Smooth muscle cell (in vitro differentiated cells): Measurements from ENCODE around the gene CAVIN1. TPM values are rescaled to one million over a fixed set of nuclear protein-coding genes. Genes with fewer than 3 reads are reported as not detected.
A peak's percentile ranks its signal among the peaks of the same experiment; 100 is the strongest.
"Not testable (repeated sequence)": the region's sequence is repeated elsewhere in the genome, so short reads cannot be mapped to it uniquely, and the experiment has no call there.

Experiments
- DNase-seq: peaks from one replicate; lab custom pipeline; 2025; ENCODE audit not compliant: unreplicated experiment; lab: John Stamatoyannopoulos, UW
- H2AFZ ChIP-seq: fragments of 200-600 bp; sonication (generic); 2 replicates; pipeline ENCODE4 v1.6.0; 2016; ENCODE audit warnings: antibody characterized with exemption, low read depth, mild to moderate bottlenecking
- H3F3A ChIP-seq: fragments of 200-600 bp; sonication (generic); 2 replicates; pipeline ENCODE4 v1.6.0; 2017; ENCODE audit warnings: antibody characterized with exemption, low read depth
- H3K27ac ChIP-seq: fragments of 200-600 bp; sonication (generic); 2 replicates; pipeline ENCODE4 v1.5.1; 2016; ENCODE audit warnings: low read depth, mild to moderate bottlenecking
- H3K27me3 ChIP-seq: fragments of 200-600 bp; sonication (generic); 2 replicates; pipeline ENCODE4 v1.6.1; 2016; ENCODE audit warnings: low read depth, mild to moderate bottlenecking
- H3K36me3 ChIP-seq: fragments of 200-600 bp; sonication (generic); 2 replicates; pipeline ENCODE4 v1.5.1; 2016; ENCODE audit warnings: low read depth
- H3K4me1 ChIP-seq: fragments of 200-600 bp; sonication (generic); 2 replicates; pipeline ENCODE4 v1.5.1; 2016; ENCODE audit warnings: low read depth
- H3K4me2 ChIP-seq: fragments of 200-600 bp; sonication (generic); 2 replicates; pipeline ENCODE4 v1.6.0; 2016; ENCODE audit warnings: mild to moderate bottlenecking
- H3K4me3 ChIP-seq: fragments of 200-600 bp; sonication (generic); 2 replicates; pipeline ENCODE4 v1.5.1; 2016; ENCODE audit warnings: mild to moderate bottlenecking
- H3K79me2 ChIP-seq: fragments of 200-600 bp; sonication (generic); 2 replicates; pipeline ENCODE4 v1.6.0; 2016; ENCODE audit warnings: low read depth, mild to moderate bottlenecking
- H3K9ac ChIP-seq: fragments of 200-600 bp; sonication (generic); 2 replicates; pipeline ENCODE4 v1.6.0; 2016; ENCODE audit warnings: low read depth
- H3K9me3 ChIP-seq: fragments of 200-600 bp; sonication (generic); replicated peaks from 2 replicates; pipeline ENCODE4 v1.5.1; 2016; ENCODE audit warnings: low read depth
- H4K20me1 ChIP-seq: fragments of 200-600 bp; sonication (generic); 2 replicates; pipeline ENCODE4 v1.6.0; 2016; ENCODE audit warnings: low read depth
- CTCF ChIP-seq: fragments of 200-600 bp; sonication (generic); IDR thresholded peaks from 2 replicates; pipeline ENCODE4 v1.5.1; 2017; ENCODE audit warnings: borderline replicate concordance, mild to moderate bottlenecking, antibody characterized with exemption; ENCODE audit not compliant: insufficient read depth, poor library complexity, severe bottlenecking
- WGBS: methylation state at CpG from one replicate; pipeline ENCODE4 v1.1.7; 2016; ENCODE audit warnings: low lambda C conversion rate; 5-methylcytosine and 5-hydroxymethylcytosine counted together
- polyA plus RNA-seq: library from polyadenylated mRNA; unstranded; fragments of >200 nt; fragmentation: Nextera tagmentation; extraction: Ambion mirVana; gene quantifications from 2 replicates; pipeline ENCODE4 v1.2.1, GENCODE V29; 2016
- total RNA-seq: library from RNA; depleted of rRNA; stranded (reverse); fragments of >200 nt; gene quantifications from 2 replicates; pipeline ENCODE4 v1.2.3, GENCODE V29; 2014

Gene CAVIN1
- total and polyA plus RNA-seq, 2 experiments from 2014 or later: 116 to 255 TPM

- no peak for TF ChIP-seq CTCF
- DNase-seq: peak; percentile 83
- no peak overlapping the region for H2AFZ ChIP-seq
- no peaks in the 10 kb centered on the region for H3K36me3 ChIP-seq
- WGBS: 2% methylated on average over 31 of the region's 59 CpGs
- H3K27ac ChIP-seq: peak overlapping the region; percentile 99
- H3K4me2 ChIP-seq: peak overlapping the region; percentile 97
- H3K9me3 ChIP-seq: no peaks in the 10 kb centered on the region
- peaks cover 63% of the 10 kb centered on the region for H3K79me2 ChIP-seq
- peaks cover 20% of the 10 kb centered on the region for H3K4me1 ChIP-seq
- peak overlapping the region; percentile 99 for H3K4me3 ChIP-seq
- peaks cover 21% of the 10 kb centered on the region for H3F3A ChIP-seq
- H4K20me1 ChIP-seq: peaks cover 55% of the 10 kb centered on the region
- H3K27me3 ChIP-seq: no peaks in the 10 kb centered on the region
- peak overlapping the region; percentile 97 for H3K9ac ChIP-seq
Measured at GRCh38 chr17:42421507-42422338, 1.3 kb downstream of the CAVIN1 start.

- peaks cover 20% of the 10 kb centered on the region for H3K4me1 ChIP-seq
- peaks cover 21% of the 10 kb centered on the region for H3F3A ChIP-seq
- 30% methylated on average over 6 of the region's 6 CpGs for WGBS
- peaks cover 69% of the 10 kb centered on the region for H3K79me2 ChIP-seq
- no peaks in the 10 kb centered on the region for H3K36me3 ChIP-seq
- H2AFZ ChIP-seq: no peak overlapping the region
- TF ChIP-seq CTCF: no peak
- H3K27me3 ChIP-seq: no peaks in the 10 kb centered on the region
- no peaks in the 10 kb centered on the region for H3K9me3 ChIP-seq
- H3K9ac ChIP-seq: peak overlapping the region; percentile 97
- peak overlapping the region; percentile 99 for H3K27ac ChIP-seq
- H3K4me3 ChIP-seq: peak overlapping the region; percentile 99
- H3K4me2 ChIP-seq: peak overlapping the region; percentile 97
- no peak for DNase-seq
- H4K20me1 ChIP-seq: peaks cover 61% of the 10 kb centered on the region
Measured at GRCh38 chr17:42421136-42421506, 1.9 kb downstream of the CAVIN1 start.

- H2AFZ ChIP-seq, H3K9ac ChIP-seq, H3K4me2 ChIP-seq, H3K27ac ChIP-seq, H3K9me3 ChIP-seq, DNase-seq, H3K27me3 ChIP-seq, H3K4me3 ChIP-seq, H3K36me3 ChIP-seq: not testable (repeated sequence)
- Histone ChIP-seq H3K4me1 (peaks cover 16% of the 10 kb centered on the region), H3K79me2 (peaks cover 100% of the 10 kb centered on the region), H3F3A (peaks cover 21% of the 10 kb centered on the region), H4K20me1 (peaks cover 92% of the 10 kb centered on the region)
- 100% methylated on average over 4 of the region's 5 CpGs for WGBS
Measured at GRCh38 chr17:42417981-42418380, 5.1 kb downstream of the CAVIN1 start.

- WGBS: 90% methylated on average over 6 of the region's 7 CpGs
- peaks cover 2% of the 10 kb centered on the region for H3F3A ChIP-seq
- H3K36me3 ChIP-seq: no peaks in the 10 kb centered on the region
- peaks cover 99% of the 10 kb centered on the region for H3K79me2 ChIP-seq
- no peak for TF ChIP-seq CTCF
- no peaks in the 10 kb centered on the region for H3K9me3 ChIP-seq
- H3K4me3 ChIP-seq: no peak overlapping the region
- peaks cover 2% of the 10 kb centered on the region for H3K4me1 ChIP-seq
- H4K20me1 ChIP-seq: peaks cover 100% of the 10 kb centered on the region
- H3K27me3 ChIP-seq: no peaks in the 10 kb centered on the region
- H3K27ac ChIP-seq: no peak overlapping the region
- H3K4me2 ChIP-seq: no peak overlapping the region
- H3K9ac ChIP-seq: no peak overlapping the region
- no peak for DNase-seq
- no peak overlapping the region for H2AFZ ChIP-seq
Measured at GRCh38 chr17:42414704-42415409, 8.2 kb downstream of the CAVIN1 start.
